COLO668 (cell line): ENCODE data around the gene PRDM16.

ENCODE experiments used
- DNase-seq: peaks from one replicate; lab custom pipeline; 2025; ENCODE audit not compliant: unreplicated experiment; lab: John Stamatoyannopoulos, UW

Gene PRDM16

GRCh38 chr1:3101124-3101939, 32.3 kb downstream of the PRDM16 start:
- no peak for DNase-seq

GRCh38 chr1:3102641-3103040, 33.6 kb downstream of the PRDM16 start:
- DNase-seq: no peak

GRCh38 chr1:3103967-3104677, 35.1 kb downstream of the PRDM16 start:
- no peak for DNase-seq

- no peak for DNase-seq
These were observed 36.3 kb downstream of the PRDM16 start for GRCh38 chr1:3105167-3105863.

GRCh38 chr1:3106216-3106615, 37.2 kb downstream of the PRDM16 start:
- DNase-seq: no peak

GRCh38 chr1:3107201-3107600, 38.2 kb downstream of the PRDM16 start:
- DNase-seq: no peak

- no peak for DNase-seq
These were observed 40.4 kb downstream of the PRDM16 start for GRCh38 chr1:3109355-3109754.

GRCh38 chr1:3111348-3112021, 42.5 kb downstream of the PRDM16 start:
- DNase-seq: no peak

- no peak for DNase-seq
These were observed 43.5 kb downstream of the PRDM16 start for GRCh38 chr1:3112526-3112925.

GRCh38 chr1:3113047-3113740, 44.2 kb downstream of the PRDM16 start:
- DNase-seq: no peak

GRCh38 chr1:3113741-3114056, 44.7 kb downstream of the PRDM16 start:
- no peak for DNase-seq

GRCh38 chr1:3114131-3114744, 45.2 kb downstream of the PRDM16 start:
- DNase-seq: no peak

GRCh38 chr1:3114846-3115245, 45.8 kb downstream of the PRDM16 start:
- DNase-seq: no peak

GRCh38 chr1:3115275-3116149, 46.5 kb downstream of the PRDM16 start:
- no peak for DNase-seq

GRCh38 chr1:3116150-3116510, 47.1 kb downstream of the PRDM16 start:
- no peak for DNase-seq

GRCh38 chr1:3116560-3116959, 47.6 kb downstream of the PRDM16 start:
- DNase-seq: no peak

- no peak for DNase-seq
These were observed 48.9 kb downstream of the PRDM16 start for GRCh38 chr1:3117879-3118278.

GRCh38 chr1:3119061-3119460, 50.1 kb downstream of the PRDM16 start:
- DNase-seq: no peak

- DNase-seq: no peak
These were observed 50.7 kb downstream of the PRDM16 start for GRCh38 chr1:3119725-3120124.

- no peak for DNase-seq
These were observed 51.1 kb downstream of the PRDM16 start for GRCh38 chr1:3120140-3120539.
